OCI-LY7 (cell line): ENCODE measurements around the gene STARD3. TPM values are rescaled to one million over a fixed set of nuclear protein-coding genes. Genes with fewer than 3 reads are reported as not detected.

Experiments
- BruUV-seq: library from RNA; stranded (reverse); fragments of 400-500 nt; replicated peaks from 2 replicates; lab custom pipeline; 2021; lab: Mats Ljungman, UMichigan
- CTCF ChIA-PET: fragments of 300-600 bp; sonication (Branson Sonifier 250); formaldehyde crosslinking; loops from one replicate; lab custom pipeline; 2022; ENCODE audit warnings: antibody characterized with exemption; ENCODE audit not compliant: unreplicated experiment; lab: Charles Lee
- POLR2A ChIA-PET: fragments of 300-600 bp; sonication (Branson Sonifier 250); formaldehyde crosslinking; loops from one replicate; lab custom pipeline; 2022; ENCODE audit warnings: antibody characterized with exemption; lab: Charles Lee
- DNase-seq: peaks from one replicate; pipeline ENCODE4 v3.0.0-alpha.2; 2015; ENCODE audit warnings: low spot score
- H2AFZ ChIP-seq: fragments of 200-600 bp; sonication (generic), shearing (Covaris generic); 2 replicates; pipeline ENCODE4 v1.6.1; 2014; ENCODE audit warnings: mild to moderate bottlenecking, antibody characterized with exemption, low read length, moderate library complexity
- H3K27ac ChIP-seq: fragments of 200-600 bp; sonication (generic); 2 replicates; pipeline ENCODE4 v1.5.1; 2014; ENCODE audit warnings: mixed run types, low read depth, mild to moderate bottlenecking, moderate library complexity, low read length, inconsistent platforms; ENCODE audit not compliant: poor library complexity, severe bottlenecking
- H3K36me3 ChIP-seq: fragments of 200-600 bp; sonication (generic); 2 replicates; pipeline ENCODE4 v1.6.1; 2014; ENCODE audit warnings: mild to moderate bottlenecking, antibody characterized with exemption, low read length, moderate library complexity, mixed read lengths; ENCODE audit not compliant: insufficient read depth
- H3K4me1 ChIP-seq: fragments of 200-600 bp; sonication (generic); 2 replicates; pipeline ENCODE4 v1.5.1; 2014; ENCODE audit warnings: mild to moderate bottlenecking, low read length; ENCODE audit not compliant: insufficient read depth, poor library complexity, severe bottlenecking
- H3K4me2 ChIP-seq: fragments of 200-600 bp; sonication (generic); 2 replicates; pipeline ENCODE4 v1.6.1; 2014; ENCODE audit warnings: mild to moderate bottlenecking, low read length
- H3K4me3 ChIP-seq: fragments of 200-600 bp; sonication (generic); 2 replicates; pipeline ENCODE4 v1.5.1; 2014; ENCODE audit warnings: mild to moderate bottlenecking, low read depth, low read length; ENCODE audit not compliant: poor library complexity, severe bottlenecking
- H3K79me2 ChIP-seq: fragments of 200-600 bp; sonication (generic); 2 replicates; pipeline ENCODE4 v1.6.1; 2016; ENCODE audit warnings: low read depth, mild to moderate bottlenecking, low read length, moderate library complexity, mixed read lengths; ENCODE audit not compliant: insufficient read depth
- H3K9me2 ChIP-seq: fragments of 200-600 bp; sonication (generic); 2 replicates; pipeline ENCODE4 v1.6.1; 2016; ENCODE audit warnings: mild to moderate bottlenecking, low read length, mixed read lengths; ENCODE audit not compliant: insufficient read depth
- H3K9me3 ChIP-seq: fragments of 200-600 bp; sonication (generic); 2 replicates; pipeline ENCODE4 v1.6.1; 2014; ENCODE audit warnings: mild to moderate bottlenecking, mixed run types, low read length, mixed read lengths
- H4K20me1 ChIP-seq: fragments of 200-600 bp; sonication (generic); 2 replicates; pipeline ENCODE4 v1.6.1; 2014; ENCODE audit warnings: mild to moderate bottlenecking, antibody characterized with exemption, low read length, moderate library complexity, mixed read lengths; ENCODE audit not compliant: insufficient read depth
- CTCF ChIP-seq: fragments of 200-600 bp; sonication (generic); conservative IDR thresholded peaks from 2 replicates; pipeline ENCODE4 v1.5.1; 2014; ENCODE audit warnings: mild to moderate bottlenecking, antibody characterized with exemption, low read length, moderate library complexity, mixed read lengths
- EZH2phosphoT487 ChIP-seq: fragments of 200-600 bp; sonication (generic); IDR thresholded peaks from 2 replicates; pipeline ENCODE4 v1.6.1; 2018; ENCODE audit warnings: low read depth, borderline replicate concordance, mild to moderate bottlenecking, mixed run types, antibody characterized with exemption, low read length, moderate library complexity, mixed read lengths
- intact Hi-C: fragments of 100-400 bp; cut with micrococcal nuclease; formaldehyde crosslinking; loops from one replicate; pipeline ENCODE4 v1.10.0; 2022; ENCODE audit not compliant: unreplicated experiment
- total RNA-seq, 2 experiments: library from RNA; depleted of rRNA in 1 of 2; stranded (reverse); fragments of >200 nt in 1 of 2; shearing (Covaris generic) in 1 of 2; gene quantifications; 2 replicates each; pipeline ENCODE4 v1.2.3, GENCODE V29; 2014 to 2022

STARD3 gene
- total RNA-seq, 2 experiments from 2014 or later: 36.5 to 54.2 TPM

DNA sequence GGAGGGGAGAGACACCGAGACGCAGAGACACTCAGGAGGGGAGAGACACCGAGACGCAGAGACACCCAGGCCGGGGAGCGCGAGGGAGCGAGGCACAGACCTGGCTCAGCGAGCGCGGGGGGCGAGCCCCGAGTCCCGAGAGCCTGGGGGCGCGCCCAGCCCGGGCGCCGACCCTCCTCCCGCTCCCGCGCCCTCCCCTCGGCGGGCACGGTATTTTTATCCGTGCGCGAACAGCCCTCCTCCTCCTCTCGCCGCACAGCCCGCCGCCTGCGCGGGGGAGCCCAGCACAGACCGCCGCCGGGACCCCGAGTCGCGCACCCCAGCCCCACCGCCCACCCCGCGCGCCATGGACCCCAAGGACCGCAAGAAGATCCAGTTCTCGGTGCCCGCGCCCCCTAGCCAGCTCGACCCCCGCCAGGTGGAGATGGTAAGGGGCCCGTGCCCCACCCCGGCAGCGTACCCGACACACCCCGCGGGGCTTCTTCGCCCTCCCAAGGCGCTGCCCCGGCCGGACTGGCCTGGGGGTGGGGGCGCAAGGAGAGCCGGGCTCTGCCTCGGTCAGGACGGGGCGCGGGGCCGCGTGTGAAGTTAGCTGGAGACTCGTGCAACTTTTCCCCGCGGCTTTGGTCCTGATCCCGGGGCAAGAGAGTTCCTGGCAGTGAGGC lies 9.8 kb upstream of the STARD3 start:
- no peak overlapping the region for H3K4me3 ChIP-seq
- H3K27ac ChIP-seq: no peak overlapping the region
- no peak for DNase-seq
- intact Hi-C loops: no loop called here
- no peaks in the 10 kb centered on the region for H4K20me1 ChIP-seq
- H3K9me2 ChIP-seq: no peaks in the 10 kb centered on the region
- H3K9me3 ChIP-seq: no peaks in the 10 kb centered on the region
- H3K36me3 ChIP-seq: no peaks in the 10 kb centered on the region
- TF ChIP-seq CTCF (no peak), EZH2phosphoT487 (no peak)
- peaks cover 25% of the 10 kb centered on the region for H3K4me1 ChIP-seq
- POLR2A ChIA-PET: no interaction called here
- no peaks in the 10 kb centered on the region for H3K79me2 ChIP-seq
- CTCF ChIA-PET: no interaction called here
- no peak overlapping the region for H2AFZ ChIP-seq
- BruUV-seq: no TSS peak
- H3K4me2 ChIP-seq: no peak overlapping the region

DNA sequence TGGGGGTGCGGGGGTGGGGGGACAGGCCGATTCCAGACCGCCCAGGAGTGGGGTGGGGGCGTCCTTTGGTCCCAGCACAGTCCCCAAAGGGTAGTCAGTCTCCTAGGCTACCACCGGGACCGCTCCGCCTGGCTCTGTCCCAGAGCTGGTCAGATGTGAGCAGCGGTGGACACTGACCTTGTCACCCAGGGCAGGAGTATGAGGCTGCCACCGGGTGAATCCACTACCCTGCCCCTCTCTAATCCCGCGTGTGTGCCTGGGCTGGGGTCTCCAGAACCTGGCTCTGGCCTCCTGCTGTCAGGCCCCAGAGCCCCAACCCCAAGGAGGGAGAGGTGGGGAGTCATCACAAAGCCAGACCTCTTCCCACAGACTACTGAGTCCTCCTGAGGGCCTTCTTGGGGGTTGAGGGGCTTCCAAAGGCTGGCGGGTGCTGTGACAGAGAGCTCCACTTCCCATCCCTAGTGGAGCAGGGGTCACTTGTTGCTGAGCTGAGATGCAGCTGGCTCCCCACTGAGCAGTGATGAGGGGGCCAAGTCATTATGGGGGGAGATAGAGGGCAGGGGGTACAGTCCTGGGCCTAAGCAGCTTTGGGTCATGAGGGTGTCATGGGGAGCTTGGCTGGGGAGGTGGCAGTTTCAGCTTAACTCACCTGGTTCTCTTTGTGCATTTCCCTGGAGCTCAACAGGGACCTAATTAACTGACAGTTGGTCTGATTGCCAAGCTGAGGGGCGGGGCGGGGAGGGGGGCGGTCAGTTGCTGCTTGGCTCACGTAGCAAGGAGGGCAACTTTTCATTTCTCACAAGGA lies 9.0 kb upstream of the STARD3 start:
- Histone ChIP-seq H3K4me3 (no peak overlapping the region), H3K27ac (no peak overlapping the region), H2AFZ (no peak overlapping the region), H4K20me1 (no peaks in the 10 kb centered on the region), H3K4me2 (no peak overlapping the region), H3K79me2 (no peaks in the 10 kb centered on the region), H3K9me3 (no peaks in the 10 kb centered on the region), H3K4me1 (peaks cover 22% of the 10 kb centered on the region), H3K9me2 (no peaks in the 10 kb centered on the region), H3K36me3 (no peaks in the 10 kb centered on the region)
- ChIA-PET CTCF (interaction anchor here (0.6 to 0.7 kb wide), 2 partner anchors 43 to 228 kb away, joined by 5 to 6 read pairs; no protein-coding TSS in a partner anchor), POLR2A (interaction anchor here (0.6 to 1.5 kb wide), 2 partner anchors 10 to 393 kb away, joined by 3 to 6 read pairs; no protein-coding TSS in a partner anchor)
- BruUV-seq: no TSS peak
- DNase-seq: no peak
- TF ChIP-seq EZH2phosphoT487: no peak
- no peak for TF ChIP-seq CTCF
- intact Hi-C loops: no loop called here
